IPS-18a (cell line): ENCODE data around the gene LLGL2.

Experiments
- H3K27ac ChIP-seq: one replicate; pipeline ENCODE4 v1.5.1; 2013; ENCODE audit warnings: low read length
- H3K27me3 ChIP-seq: one replicate; pipeline ENCODE4 v1.6.1; 2013; ENCODE audit warnings: mild to moderate bottlenecking, low read length; ENCODE audit not compliant: control insufficient read depth, insufficient read depth
- H3K36me3 ChIP-seq: one replicate; pipeline ENCODE4 v1.6.1; 2013; ENCODE audit warnings: low read depth, low read length; ENCODE audit not compliant: control insufficient read depth
- H3K4me1 ChIP-seq: one replicate; pipeline ENCODE4 v1.6.1; 2013; ENCODE audit warnings: low read depth, low read length; ENCODE audit not compliant: control insufficient read depth
- H3K4me3 ChIP-seq: one replicate; pipeline ENCODE4 v1.5.1; 2013; ENCODE audit warnings: low read length
- H3K9ac ChIP-seq: one replicate; pipeline ENCODE4 v1.6.1; 2013; ENCODE audit warnings: mild to moderate bottlenecking, low read length, moderate library complexity
- H3K9me3 ChIP-seq: one replicate; pipeline ENCODE4 v1.6.1; 2013; ENCODE audit warnings: low read depth, low read length; ENCODE audit not compliant: control insufficient read depth

The LLGL2 gene

GRCh38 chr17:75594499-75595283, 69.2 kb downstream of the LLGL2 start:
- Histone ChIP-seq H3K27me3 (no peaks in the 10 kb centered on the region), H3K4me1 (no peaks in the 10 kb centered on the region), H3K4me3 (no peak overlapping the region), H3K9me3 (no peaks in the 10 kb centered on the region), H3K36me3 (no peaks in the 10 kb centered on the region), H3K9ac (no peak overlapping the region), H3K27ac (no peak overlapping the region)

GRCh38 chr17:75595284-75595919, 69.9 kb downstream of the LLGL2 start:
- no peak overlapping the region for H3K4me3 ChIP-seq
- no peaks in the 10 kb centered on the region for H3K4me1 ChIP-seq
- H3K27ac ChIP-seq = no peak overlapping the region
- H3K9ac ChIP-seq = no peak overlapping the region
- no peaks in the 10 kb centered on the region for H3K27me3 ChIP-seq
- H3K36me3 ChIP-seq = no peaks in the 10 kb centered on the region
- no peaks in the 10 kb centered on the region for H3K9me3 ChIP-seq

- Histone ChIP-seq H3K4me1 (no peaks in the 10 kb centered on the region), H3K27me3 (no peaks in the 10 kb centered on the region), H3K36me3 (no peaks in the 10 kb centered on the region), H3K4me3 (no peak overlapping the region), H3K9me3 (no peaks in the 10 kb centered on the region), H3K9ac (no peak overlapping the region), H3K27ac (no peak overlapping the region)
These were observed 70.4 kb downstream of the LLGL2 start for GRCh38 chr17:75595920-75596313.

- H3K36me3 ChIP-seq = no peaks in the 10 kb centered on the region
- H3K27ac ChIP-seq = no peak overlapping the region
- H3K4me1 ChIP-seq = no peaks in the 10 kb centered on the region
- no peak overlapping the region for H3K4me3 ChIP-seq
- no peaks in the 10 kb centered on the region for H3K27me3 ChIP-seq
- H3K9me3 ChIP-seq = no peaks in the 10 kb centered on the region
- H3K9ac ChIP-seq = no peak overlapping the region
These were observed 71.0 kb downstream of the LLGL2 start for GRCh38 chr17:75596320-75597087.

GRCh38 chr17:75601057-75601987, 75.8 kb downstream of the LLGL2 start:
- Histone ChIP-seq H3K9me3 (no peaks in the 10 kb centered on the region), H3K36me3 (no peaks in the 10 kb centered on the region), H3K27me3 (no peaks in the 10 kb centered on the region), H3K4me3 (no peak overlapping the region), H3K27ac (no peak overlapping the region), H3K9ac (no peak overlapping the region), H3K4me1 (no peaks in the 10 kb centered on the region)

- Histone ChIP-seq H3K9me3 (no peaks in the 10 kb centered on the region), H3K27me3 (no peaks in the 10 kb centered on the region), H3K4me3 (no peak overlapping the region), H3K27ac (no peak overlapping the region), H3K9ac (no peak overlapping the region), H3K4me1 (no peaks in the 10 kb centered on the region), H3K36me3 (no peaks in the 10 kb centered on the region)
These were observed 77.1 kb downstream of the LLGL2 start for GRCh38 chr17:75602644-75603043.

GRCh38 chr17:75603123-75603522, 77.6 kb downstream of the LLGL2 start:
- Histone ChIP-seq H3K9ac (no peak overlapping the region), H3K4me3 (no peak overlapping the region), H3K36me3 (no peaks in the 10 kb centered on the region), H3K27ac (no peak overlapping the region), H3K9me3 (no peaks in the 10 kb centered on the region), H3K27me3 (no peaks in the 10 kb centered on the region), H3K4me1 (no peaks in the 10 kb centered on the region)

- Histone ChIP-seq H3K9me3 (no peaks in the 10 kb centered on the region), H3K4me3 (no peak overlapping the region), H3K27me3 (no peaks in the 10 kb centered on the region), H3K4me1 (no peaks in the 10 kb centered on the region), H3K9ac (no peak overlapping the region), H3K27ac (no peak overlapping the region), H3K36me3 (no peaks in the 10 kb centered on the region)
These were observed 78.7 kb downstream of the LLGL2 start for GRCh38 chr17:75604034-75604695.

- H3K9me3 ChIP-seq = no peaks in the 10 kb centered on the region
- no peaks in the 10 kb centered on the region for H3K27me3 ChIP-seq
- H3K36me3 ChIP-seq = no peaks in the 10 kb centered on the region
- no peaks in the 10 kb centered on the region for H3K4me1 ChIP-seq
- H3K4me3 ChIP-seq = no peak overlapping the region
- no peak overlapping the region for H3K9ac ChIP-seq
- H3K27ac ChIP-seq = no peak overlapping the region
These were observed 80.3 kb downstream of the LLGL2 start for GRCh38 chr17:75605790-75606189.

GRCh38 chr17:75607086-75607485, 81.6 kb downstream of the LLGL2 start:
- Histone ChIP-seq H3K9ac (no peak overlapping the region), H3K36me3 (no peaks in the 10 kb centered on the region), H3K27ac (no peak overlapping the region), H3K27me3 (no peaks in the 10 kb centered on the region), H3K4me3 (no peak overlapping the region), H3K4me1 (no peaks in the 10 kb centered on the region), H3K9me3 (no peaks in the 10 kb centered on the region)
